Skeletal muscle cell (primary cell): ENCODE data around the gene CACNB4.
"Not testable (repeated sequence)": the region's sequence is repeated elsewhere in the genome, so short reads cannot be mapped to it uniquely, and the experiment has no call there.

Experiments used
- DNase-seq: peaks from one replicate; pipeline ENCODE4 v3.0.0-alpha.2; 2010; ENCODE audit warnings: low read depth
- H3K4me3 ChIP-seq: 2 replicates; pipeline ENCODE4 v1.5.1; 2011; ENCODE audit warnings: low read depth, mild to moderate bottlenecking, control low read depth, low read length, moderate library complexity

The CACNB4 gene

GRCh38 chr2:152098496-152099366, at the start of gene CACNB4:
TSS of gene CACNB4 (minus strand) at chr2:152099044.
- no peak for DNase-seq
- peak within 1 kb of the TSS; percentile 52 for H3K4me3 ChIP-seq

- DNase-seq: no peak
- no peak overlapping the region for H3K4me3 ChIP-seq
Measured at GRCh38 chr2:152134488-152135280, 35.8 kb upstream of the CACNB4 start.

- no peak overlapping the region for H3K4me3 ChIP-seq
- no peak for DNase-seq
Measured at GRCh38 chr2:152132306-152132705, 33.5 kb upstream of the CACNB4 start.

GRCh38 chr2:152127628-152128027, 28.8 kb upstream of the CACNB4 start:
- no peak overlapping the region for H3K4me3 ChIP-seq
- peak; percentile 4 for DNase-seq

- H3K4me3 ChIP-seq: no peak overlapping the region
- DNase-seq: no peak
Measured at GRCh38 chr2:152126664-152127063, 27.8 kb upstream of the CACNB4 start.

GRCh38 chr2:152122161-152122560, 23.3 kb upstream of the CACNB4 start:
- H3K4me3 ChIP-seq: no peak overlapping the region
- DNase-seq: no peak

GRCh38 chr2:152120430-152120829, 21.6 kb upstream of the CACNB4 start:
- H3K4me3 ChIP-seq: no peak overlapping the region
- no peak for DNase-seq

- no peak for DNase-seq
- H3K4me3 ChIP-seq: no peak overlapping the region
Measured at GRCh38 chr2:152115952-152116351, 17.1 kb upstream of the CACNB4 start.

- no peak for DNase-seq
Measured at GRCh38 chr2:152114366-152114765, 15.5 kb upstream of the CACNB4 start.

GRCh38 chr2:152107140-152107539, 8.3 kb upstream of the CACNB4 start:
- not testable (repeated sequence) for DNase-seq, H3K4me3 ChIP-seq

More at GRCh38 chr2:152114366-152114765, 15.5 kb upstream of the CACNB4 start:
- H3K4me3 ChIP-seq: no peak overlapping the region

- H3K4me3 ChIP-seq: no peak overlapping the region
- DNase-seq: no peak
Measured at GRCh38 chr2:152106464-152106863, 7.6 kb upstream of the CACNB4 start.

GRCh38 chr2:152103271-152103670, 4.4 kb upstream of the CACNB4 start:
- DNase-seq: no peak
- H3K4me3 ChIP-seq: no peak overlapping the region

GRCh38 chr2:152100961-152101360, 2.1 kb upstream of the CACNB4 start:
- DNase-seq: no peak
- no peak overlapping the region for H3K4me3 ChIP-seq

GRCh38 chr2:152099367-152100050, 665 bp upstream of the CACNB4 start:
- peak overlapping the region; percentile 52 for H3K4me3 ChIP-seq
- no peak for DNase-seq

GRCh38 chr2:152097801-152098495, 896 bp downstream of the CACNB4 start:
- no peak for DNase-seq

GRCh38 chr2:152097290-152097800, 1.5 kb downstream of the CACNB4 start:
- H3K4me3 ChIP-seq: peak overlapping the region; percentile 52
- peak; percentile 5 for DNase-seq

More at GRCh38 chr2:152097801-152098495, 896 bp downstream of the CACNB4 start:
- peak overlapping the region; percentile 52 for H3K4me3 ChIP-seq

- no peak for DNase-seq
Measured at GRCh38 chr2:152095146-152095545, 3.7 kb downstream of the CACNB4 start.

GRCh38 chr2:152094014-152094413, 4.8 kb downstream of the CACNB4 start:
- H3K4me3 ChIP-seq: no peak overlapping the region
- no peak for DNase-seq

More at GRCh38 chr2:152095146-152095545, 3.7 kb downstream of the CACNB4 start:
- H3K4me3 ChIP-seq: no peak overlapping the region

- DNase-seq: no peak
Measured at GRCh38 chr2:152093464-152093863, 5.4 kb downstream of the CACNB4 start.

More at GRCh38 chr2:152093464-152093863, 5.4 kb downstream of the CACNB4 start:
- H3K4me3 ChIP-seq: no peak overlapping the region
